ENCODE data around the gene MAPKAPK2. TPM values are rescaled to one million over a fixed set of nuclear protein-coding genes. Genes with fewer than 3 reads are reported as not detected.

The MAPKAPK2 gene
- polyA plus RNA-seq, 3 donors: 24.3 to 69.4 (median 64.1) TPM

- 48 to 71% (median 48%) methylated on average over 9 of the region's 9 CpGs for WGBS, 3 donors
- H3K27ac ChIP-seq (ENCODE audit: low read depth, low read length): no peak overlapping the region
These were observed 43.9 kb downstream of the MAPKAPK2 start for GRCh38 chr1:206728697-206728987.

DNA sequence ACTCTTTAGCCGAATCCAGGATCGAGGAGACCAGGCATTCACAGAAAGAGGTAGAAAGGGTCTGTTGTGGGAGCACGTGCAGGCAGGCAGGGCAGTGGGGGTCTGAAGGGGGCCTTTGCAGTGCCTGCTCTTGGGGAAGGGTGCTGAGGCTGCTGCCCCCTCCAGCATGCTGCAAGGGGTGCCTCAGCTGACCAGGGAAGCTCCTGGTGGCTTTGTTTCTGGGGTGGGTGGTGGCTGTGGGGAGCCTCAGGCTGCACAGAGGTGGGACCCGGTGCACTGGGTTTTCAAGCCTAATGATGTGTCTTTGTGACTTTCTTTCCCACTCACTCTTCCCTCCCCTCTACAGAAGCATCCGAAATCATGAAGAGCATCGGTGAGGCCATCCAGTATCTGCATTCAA, 44.3 kb downstream of the MAPKAPK2 start:
- H3K27ac ChIP-seq (ENCODE audit: low read depth, low read length): no peak overlapping the region
- 90 to 96% (median 93%) methylated on average over 6 of the region's 6 CpGs for WGBS, 3 donors

DNA sequence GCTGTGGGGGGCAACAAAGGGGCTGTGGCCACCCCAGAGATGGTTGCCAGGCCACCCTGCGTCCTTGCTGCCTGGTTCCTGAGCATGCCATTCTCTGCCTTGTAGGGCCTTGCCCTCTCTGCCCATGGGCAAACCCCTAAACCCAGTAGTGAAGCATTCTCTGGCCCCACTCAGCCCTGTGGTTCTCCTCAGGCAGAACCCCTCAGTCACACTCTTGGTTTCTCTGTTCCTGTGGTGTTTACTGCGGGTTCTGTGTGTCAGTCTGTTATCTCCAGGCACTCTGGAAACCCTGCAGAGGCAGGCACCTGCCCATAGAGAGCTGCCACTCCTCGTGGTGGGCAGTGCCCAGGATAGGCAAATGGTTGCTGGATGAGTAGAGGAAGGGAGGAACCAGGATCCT, 44.8 kb downstream of the MAPKAPK2 start:
- no peak overlapping the region for H3K27ac ChIP-seq (ENCODE audit: low read depth, low read length)
- WGBS, 3 donors: 82 to 96% (median 87%) methylated on average over 3 of the region's 3 CpGs

DNA sequence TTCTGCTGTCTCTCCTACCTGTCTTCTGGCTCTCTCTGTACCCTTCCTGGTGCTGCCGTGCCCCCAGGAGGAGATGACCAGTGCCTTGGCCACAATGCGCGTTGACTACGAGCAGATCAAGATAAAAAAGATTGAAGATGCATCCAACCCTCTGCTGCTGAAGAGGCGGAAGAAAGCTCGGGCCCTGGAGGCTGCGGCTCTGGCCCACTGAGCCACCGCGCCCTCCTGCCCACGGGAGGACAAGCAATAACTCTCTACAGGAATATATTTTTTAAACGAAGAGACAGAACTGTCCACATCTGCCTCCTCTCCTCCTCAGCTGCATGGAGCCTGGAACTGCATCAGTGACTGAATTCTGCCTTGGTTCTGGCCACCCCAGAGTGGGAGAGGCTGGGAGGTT, 47.8 kb downstream of the MAPKAPK2 start:
- H3K27ac ChIP-seq (ENCODE audit: low read depth, low read length): no peak overlapping the region
- 90% methylated on average over 11 of the region's 11 CpGs for WGBS, 3 donors

GRCh38 chr1:206732992-206733391, 48.3 kb downstream of the MAPKAPK2 start:
- WGBS, 3 donors: 80 to 87% (median 83%) methylated on average over 10 to 11 of the region's 11 CpGs
- no peak overlapping the region for H3K27ac ChIP-seq (ENCODE audit: low read depth, low read length)

- WGBS, 3 donors: 67 to 80% (median 76%) methylated on average over 9 of the region's 9 CpGs
- H3K27ac ChIP-seq (ENCODE audit: low read depth, low read length): no peak overlapping the region
These were observed 49.9 kb downstream of the MAPKAPK2 start for GRCh38 chr1:206734499-206735142.

DNA sequence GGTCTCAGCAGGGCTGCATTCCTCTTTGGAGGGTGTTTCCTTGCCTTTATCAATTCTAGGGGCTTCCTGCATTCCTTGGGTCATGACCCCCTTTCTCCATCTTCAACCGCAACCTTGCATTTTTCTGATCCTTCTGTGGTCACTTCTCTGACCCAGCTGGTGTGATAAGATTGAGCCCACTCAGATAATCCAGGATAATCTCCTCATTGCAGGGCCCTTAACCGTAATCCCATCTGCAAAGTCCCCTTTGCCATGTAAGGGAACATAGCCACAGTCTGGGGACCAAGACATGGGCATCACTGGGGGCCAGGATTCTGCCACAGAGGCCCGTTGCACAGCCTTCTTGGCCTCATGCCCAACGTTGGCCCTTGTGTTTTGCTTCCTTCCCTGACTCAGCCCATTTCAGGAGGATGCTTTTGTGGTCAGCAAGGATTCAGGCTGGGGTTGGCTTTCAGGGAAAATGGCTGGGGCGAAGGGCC, 50.9 kb downstream of the MAPKAPK2 start:
- H3K27ac ChIP-seq (ENCODE audit: low read depth, low read length): no peak overlapping the region
- 57 to 83% (median 72%) methylated on average over 5 of the region's 5 CpGs for WGBS, 3 donors

- no peak overlapping the region for H3K27ac ChIP-seq (ENCODE audit: low read depth, low read length)
- WGBS, 3 donors: 79 to 90% (median 80%) methylated on average over 14 of the region's 14 CpGs
These were observed 52.4 kb downstream of the MAPKAPK2 start for GRCh38 chr1:206736878-206737728.

DNA sequence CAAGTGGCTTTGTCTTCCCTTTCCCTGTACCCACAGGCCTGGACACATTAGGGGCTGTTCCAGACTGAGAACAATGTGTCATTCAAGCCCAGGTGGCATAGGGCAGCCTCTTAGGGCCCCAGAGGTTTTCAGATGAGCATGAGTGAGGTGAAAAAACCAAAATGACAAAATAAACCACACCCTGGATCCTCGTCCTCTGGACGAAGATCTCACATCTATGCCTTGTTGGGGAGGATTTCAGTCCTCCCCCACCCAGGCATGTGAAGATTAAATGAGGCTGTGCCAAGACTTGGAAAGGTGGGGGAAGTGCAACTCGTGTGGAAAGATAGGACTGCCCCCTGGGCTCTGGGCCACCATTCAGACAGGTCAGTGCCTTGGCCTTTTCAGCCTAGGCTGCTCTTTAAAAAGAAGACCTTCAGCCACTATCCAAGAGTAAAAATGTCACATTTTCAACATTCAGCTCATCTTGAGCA, 53.1 kb downstream of the MAPKAPK2 start:
- 37 to 48% (median 42%) methylated on average over 3 of the region's 3 CpGs for WGBS, 3 donors
- H3K27ac ChIP-seq (ENCODE audit: low read depth, low read length): no peak overlapping the region

DNA sequence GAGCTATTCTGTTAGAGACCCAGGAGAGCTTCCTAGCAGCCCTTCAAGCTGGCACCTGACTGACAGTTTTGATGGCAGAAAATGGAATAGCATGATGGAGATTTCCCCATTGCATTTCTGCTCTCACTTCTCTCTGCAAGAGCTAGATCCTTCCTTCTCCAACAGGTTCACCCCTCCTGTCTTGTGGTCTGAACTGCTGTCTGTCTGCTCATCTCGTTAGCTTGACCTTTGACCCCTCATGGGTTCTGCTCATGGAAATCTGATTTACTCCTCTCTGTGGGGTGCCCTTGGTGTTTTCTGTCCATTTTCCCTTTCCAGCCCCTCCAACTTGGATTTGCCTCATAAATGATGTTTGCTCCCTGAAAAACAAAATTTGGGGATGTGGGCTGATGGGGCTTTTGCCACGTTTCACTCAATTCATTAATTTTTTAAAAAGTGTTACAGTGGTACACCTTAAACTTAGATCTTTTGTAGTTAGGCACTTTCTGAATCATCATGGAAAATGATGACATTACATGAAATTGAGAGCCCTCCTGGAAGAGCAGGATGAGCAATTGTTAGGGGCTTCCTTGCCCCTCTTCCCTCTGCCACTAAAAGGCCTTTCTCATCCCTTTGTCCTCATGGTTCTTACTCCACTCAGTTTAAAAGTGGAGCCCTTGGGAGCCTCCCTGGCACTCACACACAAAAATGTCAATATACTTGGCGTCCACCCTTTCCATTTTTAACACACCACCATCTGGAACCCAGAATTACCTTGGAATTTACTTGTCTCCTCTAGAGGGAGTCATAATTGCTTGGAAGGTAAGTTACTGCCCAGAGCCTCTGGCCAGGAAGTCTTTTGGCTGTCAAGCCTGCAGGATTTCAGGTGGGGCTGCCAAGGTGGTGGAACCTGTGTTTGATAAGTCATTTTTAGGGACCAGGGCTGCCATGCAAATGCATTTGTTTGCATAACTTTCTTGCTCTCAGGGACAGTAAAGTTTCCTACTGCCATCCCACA, 54.0 kb downstream of the MAPKAPK2 start:
- WGBS, 3 donors: 52 to 66% (median 56%) methylated on average over 3 of the region's 3 CpGs
- no peak overlapping the region for H3K27ac ChIP-seq (ENCODE audit: low read depth, low read length)

GRCh38 chr1:206739411-206740076, 54.8 kb downstream of the MAPKAPK2 start:
- WGBS, 3 donors: 28 to 52% (median 33%) methylated on average over 5 of the region's 5 CpGs

DNA sequence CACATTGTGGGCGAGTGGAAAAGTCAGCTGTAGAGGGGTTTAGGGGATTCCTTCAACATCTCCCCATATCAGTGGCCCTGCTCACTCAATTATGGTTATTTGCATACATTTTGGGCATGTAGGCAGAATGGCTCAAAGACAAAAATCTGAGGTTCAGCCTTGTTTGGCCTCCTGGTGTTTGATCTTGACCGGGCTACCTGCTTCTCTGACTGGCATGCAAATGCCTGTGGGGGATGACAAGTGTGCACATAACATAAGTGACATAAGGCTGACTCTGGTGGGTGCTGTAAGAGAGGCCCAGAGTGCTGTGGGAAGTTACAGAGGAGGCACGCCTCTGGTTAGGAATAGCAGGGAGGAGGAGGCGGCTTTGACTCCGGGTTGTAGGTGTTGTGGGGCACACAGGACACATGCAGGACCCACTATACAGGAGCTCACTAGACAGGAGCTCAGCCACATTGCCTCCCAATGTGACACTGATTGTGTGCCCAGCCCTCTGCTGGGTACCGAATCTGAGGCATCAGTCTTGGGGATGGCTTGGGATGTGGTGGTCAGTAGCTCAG, 56.5 kb downstream of the MAPKAPK2 start:
- WGBS, 3 donors: 91 to 95% (median 91%) methylated on average over 6 of the region's 6 CpGs

More at GRCh38 chr1:206739411-206740076, 54.8 kb downstream of the MAPKAPK2 start:
- H3K27ac ChIP-seq (ENCODE audit: low read depth, low read length): no peak overlapping the region

GRCh38 chr1:206742719-206743383, 58.1 kb downstream of the MAPKAPK2 start:
- no peak overlapping the region for H3K27ac ChIP-seq (ENCODE audit: low read depth, low read length)
- WGBS, 3 donors: 72 to 76% (median 74%) methylated on average over 13 of the region's 13 CpGs

More for the DNA sequence above, 56.5 kb downstream of the MAPKAPK2 start:
- H3K27ac ChIP-seq (ENCODE audit: low read depth, low read length): no peak overlapping the region

DNA sequence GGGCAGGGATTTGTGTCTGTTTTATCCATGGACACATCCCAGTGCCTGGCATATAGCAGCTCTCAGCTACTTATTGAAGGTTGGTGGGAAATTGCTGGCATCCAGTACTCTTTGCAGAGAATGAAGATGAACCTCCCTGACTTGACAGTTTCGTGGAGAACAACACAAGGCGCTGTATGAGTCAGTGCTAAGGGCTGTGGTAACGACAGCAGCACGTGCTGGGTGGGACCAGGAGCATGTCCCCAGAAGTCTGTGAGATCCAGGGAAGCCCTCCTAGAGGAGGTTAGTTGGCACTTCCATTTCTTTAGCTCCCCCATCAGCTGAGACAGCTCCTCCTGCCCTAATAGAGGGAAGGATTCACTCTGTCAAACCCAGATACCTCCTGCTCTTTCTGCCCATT, 60.0 kb downstream of the MAPKAPK2 start:
- H3K27ac ChIP-seq (ENCODE audit: low read depth, low read length): no peak overlapping the region
- 69 to 75% (median 70%) methylated on average over 4 of the region's 4 CpGs for WGBS, 3 donors

DNA sequence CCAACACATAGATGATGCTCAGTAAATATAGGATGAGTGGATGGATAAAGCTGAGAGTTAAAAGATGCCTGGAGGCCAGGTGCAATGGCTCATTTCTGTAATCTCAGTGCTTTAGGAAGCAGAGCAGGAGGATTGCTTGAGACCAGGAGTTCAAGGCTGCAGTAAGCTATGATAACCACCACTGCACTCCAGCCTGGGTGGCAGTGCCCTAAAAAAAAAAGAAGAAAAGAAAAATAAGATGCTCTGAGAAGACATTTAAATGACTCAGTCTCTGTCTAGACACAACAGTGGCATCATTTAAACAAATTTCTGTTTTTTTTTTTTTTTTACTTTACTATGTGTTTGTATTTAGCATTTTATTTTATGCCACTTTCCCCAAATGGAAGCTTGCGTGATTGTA, 60.6 kb downstream of the MAPKAPK2 start:
- WGBS, 3 donors: 96 to 100% (median 97%) methylated on average over 1 of the region's 1 CpG
- H3K27ac ChIP-seq (ENCODE audit: low read depth, low read length): no peak overlapping the region

GRCh38 chr1:206748348-206749030, 63.8 kb downstream of the MAPKAPK2 start:
- no peak overlapping the region for H3K27ac ChIP-seq (ENCODE audit: low read depth, low read length)
- WGBS, 3 donors: 60 to 65% (median 63%) methylated on average over 3 of the region's 3 CpGs

DNA sequence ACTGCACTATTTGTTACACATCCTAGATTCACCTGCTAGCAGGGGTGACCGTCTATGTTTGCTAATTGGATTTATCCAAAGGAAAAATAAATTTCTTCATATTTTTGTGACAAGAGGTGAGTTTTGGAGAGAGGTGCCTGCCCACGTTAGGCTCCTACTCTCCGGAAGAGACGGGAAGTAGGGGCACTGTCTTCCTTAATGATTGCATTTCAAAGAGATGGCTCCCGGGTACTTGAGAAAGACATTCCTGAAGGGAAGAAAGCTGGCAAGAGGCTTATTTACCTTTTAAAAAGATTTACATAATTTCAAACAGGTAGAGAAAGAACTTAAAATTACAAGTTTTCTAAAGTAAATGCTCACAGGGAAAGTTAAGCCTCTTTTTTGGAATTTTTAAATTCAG, 67.2 kb downstream of the MAPKAPK2 start:
- 67 to 78% (median 77%) methylated on average over 5 of the region's 5 CpGs for WGBS, 3 donors
- no peak overlapping the region for H3K27ac ChIP-seq (ENCODE audit: low read depth, low read length)

All from adipose tissue (tissue), 3 donors.